ENCODE measurements around the gene CNTN4. TPM values are rescaled to one million over a fixed set of nuclear protein-coding genes. Genes with fewer than 3 reads are reported as not detected.
"Not testable (repeated sequence)": the region's sequence is repeated elsewhere in the genome, so short reads cannot be mapped to it uniquely, and the experiment has no call there.

Gene CNTN4
- total RNA-seq, 1 experiment from 2014 or later: 1.6 TPM

GRCh38 chr3:2526926-2527325 is 428.3 kb downstream of the CNTN4 start:
- Histone ChIP-seq H2BK20ac (ENCODE audit: low read depth, low read length, poor library complexity, severe bottlenecking) (no peak overlapping the region), H4K5ac (ENCODE audit: insufficient read length, low read depth, low read length) (no peak overlapping the region), H3K79me2 (ENCODE audit: insufficient read depth, low read length) (no peaks in the 10 kb centered on the region), H4K8ac (replicated peaks; ENCODE audit: insufficient read length, low read depth, low read length) (no peak overlapping the region), H2BK15ac (ENCODE audit: low read depth, low read length) (no peak overlapping the region), H3K23ac (ENCODE audit: insufficient read length, low read depth, low read length) (no peak overlapping the region), H3K4ac (ENCODE audit: low read depth, low read length) (no peak overlapping the region), H3K27me3 (ENCODE audit: insufficient read depth, low read length) (no peaks in the 10 kb centered on the region), H4K91ac (ENCODE audit: insufficient read length, low read depth, low read length) (no peak overlapping the region), H2BK12ac (ENCODE audit: insufficient read length, low read depth, low read length) (no peak overlapping the region), H3K4me1 (ENCODE audit: insufficient read depth, low read length) (no peaks in the 10 kb centered on the region), H2AFZ (ENCODE audit: low read length) (no peak overlapping the region), H3K79me1 (ENCODE audit: insufficient read depth, low read depth, low read length, poor library complexity, severe bottlenecking) (no peaks in the 10 kb centered on the region), H3K23me2 (ENCODE audit: insufficient read length, low read depth, low read length, poor library complexity, severe bottlenecking) (no peaks in the 10 kb centered on the region), H3K18ac (ENCODE audit: insufficient read length, low read depth, low read length) (no peak overlapping the region), H2BK120ac (ENCODE audit: low read depth, low read length, poor library complexity, severe bottlenecking) (no peak overlapping the region), H3T11ph (ENCODE audit: low read length) (no peak overlapping the region), H3K4me2 (ENCODE audit: insufficient read depth, insufficient read length, low read length) (no peak overlapping the region), H2BK5ac (ENCODE audit: insufficient read length, low read length) (no peak overlapping the region), H3K27ac (ENCODE audit: insufficient read length, low read depth, low read length) (no peak overlapping the region), H3K9me3 (ENCODE audit: control insufficient read depth, low read depth, low read length) (no peaks in the 10 kb centered on the region), H3K9ac (ENCODE audit: extremely low read depth, insufficient read length, low read length) (no peak overlapping the region), H3K14ac (ENCODE audit: insufficient read depth, low read length) (no peak overlapping the region), H2AK5ac (ENCODE audit: insufficient read length, low read length) (no peak overlapping the region), H3K56ac (ENCODE audit: insufficient read length, low read depth, low read length) (no peak overlapping the region), H4K20me1 (ENCODE audit: control insufficient read depth, insufficient read depth, insufficient read length) (no peaks in the 10 kb centered on the region)
- WGBS (ENCODE audit: extremely low coverage, insufficient read length, low lambda C conversion rate): no CpG with 5 or more reads among the region's 1 CpG
- H3K9me3 Mint-ChIP-seq: no peaks in the 10 kb centered on the region
- H3K27me3 Mint-ChIP-seq (ENCODE audit: low read depth): no peaks in the 10 kb centered on the region
- H3K27ac Mint-ChIP-seq: peak overlapping the region in 1 of 3 experiments; percentile 45; a peak in 1 of 7 replicates
- no peak for DNase-seq
- H3K4me3 Mint-ChIP-seq: no peak overlapping the region
- H3K4me1 Mint-ChIP-seq: peaks cover 6 to 10% of the 10 kb centered on the region in 2 experiments
- TF ChIP-seq CTCF (conservative IDR thresholded peaks at IDR 0.05): no peak
- H3K36me3 Mint-ChIP-seq (ENCODE audit: insufficient read depth in 1 of 3, low read depth in 3 of 3): no peaks in the 10 kb centered on the region

- H3K4me2 ChIP-seq (ENCODE audit: insufficient read depth, insufficient read length, low read length); H3K79me2 ChIP-seq (ENCODE audit: insufficient read depth, low read length); H3K4ac ChIP-seq (ENCODE audit: low read depth, low read length); H3K4me3 Mint-ChIP-seq; H2AK5ac ChIP-seq (ENCODE audit: insufficient read length, low read length); H2BK120ac ChIP-seq (ENCODE audit: low read depth, low read length, poor library complexity, severe bottlenecking); H3K9me3 ChIP-seq (ENCODE audit: control insufficient read depth, low read depth, low read length); H4K8ac ChIP-seq (replicated peaks; ENCODE audit: insufficient read length, low read depth, low read length); H3K27me3 ChIP-seq (ENCODE audit: insufficient read depth, low read length); H3K4me1 ChIP-seq (ENCODE audit: insufficient read depth, low read length); H3K4me1 Mint-ChIP-seq; H3K9me3 Mint-ChIP-seq; H3T11ph ChIP-seq (ENCODE audit: low read length); H3K14ac ChIP-seq (ENCODE audit: insufficient read depth, low read length); H4K5ac ChIP-seq (ENCODE audit: insufficient read length, low read depth, low read length); H3K18ac ChIP-seq (ENCODE audit: insufficient read length, low read depth, low read length); H3K27ac ChIP-seq (ENCODE audit: insufficient read length, low read depth, low read length); H3K79me1 ChIP-seq (ENCODE audit: insufficient read depth, low read depth, low read length, poor library complexity, severe bottlenecking); H4K91ac ChIP-seq (ENCODE audit: insufficient read length, low read depth, low read length); H3K23ac ChIP-seq (ENCODE audit: insufficient read length, low read depth, low read length); H2BK15ac ChIP-seq (ENCODE audit: low read depth, low read length); H4K20me1 ChIP-seq (ENCODE audit: control insufficient read depth, insufficient read depth, insufficient read length); H2BK20ac ChIP-seq (ENCODE audit: low read depth, low read length, poor library complexity, severe bottlenecking); H3K23me2 ChIP-seq (ENCODE audit: insufficient read length, low read depth, low read length, poor library complexity, severe bottlenecking); H3K9ac ChIP-seq (ENCODE audit: extremely low read depth, insufficient read length, low read length); H3K27me3 Mint-ChIP-seq (ENCODE audit: low read depth); H3K36me3 Mint-ChIP-seq (ENCODE audit: insufficient read depth in 1 of 3, low read depth in 3 of 3); H2BK12ac ChIP-seq (ENCODE audit: insufficient read length, low read depth, low read length); H2BK5ac ChIP-seq (ENCODE audit: insufficient read length, low read length); H3K56ac ChIP-seq (ENCODE audit: insufficient read length, low read depth, low read length); DNase-seq; H2AFZ ChIP-seq (ENCODE audit: low read length): not testable (repeated sequence)
- no CpG with 5 or more reads among the region's 8 CpGs for WGBS (ENCODE audit: extremely low coverage, insufficient read length, low lambda C conversion rate)
- H3K27ac Mint-ChIP-seq: peak overlapping the region in 2 of 3 experiments; percentile 45 to 77; a peak in 2 of 7 replicates
Observed at GRCh38 chr3:2527328-2527727, 428.7 kb downstream of the CNTN4 start.

Data from H9 (cell line).